SK-N-SH treated with all-trans-retinoic acid at 6 μM for 48 hours (cell line): Measurements from ENCODE around the gene PSPN.

ENCODE experiments used
- ATAC-seq: fragments of 200-7000 bp; cut with Tn5 transposase; 3 replicates; pipeline ENCODE4 v1.9.1; 2020; ENCODE audit warnings: mild to moderate bottlenecking, moderate library complexity
- ARNTL ChIP-seq: fragments of 450-650 bp; formaldehyde crosslinking; IDR thresholded peaks from 2 replicates; pipeline ENCODE4 v1.5.0; 2020; ENCODE audit warnings: low read depth, mild to moderate bottlenecking, moderate library complexity, borderline replicate concordance
- BACH2 ChIP-seq: fragments of 250-450 bp; sonication (Bioruptor Pico); IDR thresholded peaks from 2 replicates; pipeline ENCODE4 v1.9.0; 2021; ENCODE audit warnings: mild to moderate bottlenecking, borderline replicate concordance
- CSDC2 ChIP-seq: fragments of 250-450 bp; sonication (Bioruptor Pico); IDR thresholded peaks from 2 replicates; pipeline ENCODE4 v1.5.0; 2020; ENCODE audit warnings: mild to moderate bottlenecking, moderate library complexity
- CSRNP3 ChIP-seq: fragments of 250-450 bp; sonication (Bioruptor Pico); IDR thresholded peaks from 2 replicates; pipeline ENCODE4 v1.5.1; 2021; ENCODE audit warnings: mild to moderate bottlenecking, moderate library complexity
- ESRRG ChIP-seq: fragments of 250-450 bp; sonication (Bioruptor Pico); IDR thresholded peaks from 2 replicates; pipeline ENCODE4 v1.6.1; 2021; ENCODE audit warnings: mild to moderate bottlenecking
- GLIS3 ChIP-seq: fragments of 250-450 bp; sonication (Bioruptor Pico); IDR thresholded peaks from 2 replicates; pipeline ENCODE4 v1.5.0; 2020; ENCODE audit warnings: mild to moderate bottlenecking, moderate library complexity
- ISL1 ChIP-seq: fragments of 250-450 bp; sonication (Bioruptor Pico); IDR thresholded peaks from 2 replicates; pipeline ENCODE4 v2.1.2; 2022; ENCODE audit warnings: mild to moderate bottlenecking, moderate library complexity
- OSR1 ChIP-seq: fragments of 250-450 bp; sonication (Bioruptor Pico); IDR thresholded peaks from 2 replicates; pipeline ENCODE4 v1.8.0; 2022; ENCODE audit warnings: moderate library complexity, mild to moderate bottlenecking, inconsistent platforms
- SNAI2 ChIP-seq: fragments of 250-450 bp; sonication (Bioruptor Pico); IDR thresholded peaks from 2 replicates; pipeline ENCODE4 v1.5.0; 2020; ENCODE audit warnings: mild to moderate bottlenecking, moderate library complexity
- TCF4 ChIP-seq: fragments of 250-450 bp; sonication (Bioruptor Pico); IDR thresholded peaks from 2 replicates; pipeline ENCODE4 v1.8.0; 2021; ENCODE audit warnings: mild to moderate bottlenecking, moderate library complexity, borderline replicate concordance
- TOX ChIP-seq: fragments of 250-450 bp; sonication (Bioruptor Pico); IDR thresholded peaks from 2 replicates; pipeline ENCODE4 v1.8.0; 2021; ENCODE audit warnings: mild to moderate bottlenecking, moderate library complexity, borderline replicate concordance
- ZC3H10 ChIP-seq: fragments of 250-450 bp; sonication (Bioruptor Pico); IDR thresholded peaks from 2 replicates; pipeline ENCODE4 v1.5.1; 2021; ENCODE audit warnings: mild to moderate bottlenecking, moderate library complexity
- ZFP3 ChIP-seq: fragments of 250-450 bp; sonication (Bioruptor Pico); IDR thresholded peaks from 2 replicates; pipeline ENCODE4 v1.5.0; 2020; ENCODE audit warnings: mild to moderate bottlenecking, moderate library complexity
- ZFP30 ChIP-seq: fragments of 450-650 bp; formaldehyde crosslinking; IDR thresholded peaks from 2 replicates; pipeline ENCODE4 v1.5.0; 2022; ENCODE audit warnings: mild to moderate bottlenecking, moderate library complexity
- ZNF565 ChIP-seq: fragments of 450-650 bp; formaldehyde crosslinking; conservative IDR thresholded peaks from 2 replicates; pipeline ENCODE4 v1.5.0; 2020; ENCODE audit warnings: low read depth, mild to moderate bottlenecking, moderate library complexity
- ZNF70 ChIP-seq: fragments of 450-650 bp; formaldehyde crosslinking; IDR thresholded peaks from 2 replicates; pipeline ENCODE4 v1.5.0; 2020; ENCODE audit warnings: mild to moderate bottlenecking, moderate library complexity
- ZNF8 ChIP-seq: fragments of 450-650 bp; formaldehyde crosslinking; IDR thresholded peaks from 2 replicates; pipeline ENCODE4 v1.5.0; 2020; ENCODE audit warnings: mild to moderate bottlenecking, moderate library complexity
- TF ChIP-seq, protein P1 (sequence below): fragments of 250-450 bp; sonication (Bioruptor Pico); IDR thresholded peaks from 2 replicates; pipeline ENCODE4 v1.8.0; 2020; ENCODE audit warnings: mild to moderate bottlenecking, moderate library complexity, borderline replicate concordance
- TF ChIP-seq, protein P2 (sequence below): fragments of 250-450 bp; sonication (Bioruptor Pico); IDR thresholded peaks from 2 replicates; pipeline ENCODE4 v1.5.1; 2020; ENCODE audit warnings: low read depth, mild to moderate bottlenecking, moderate library complexity
- TF ChIP-seq, protein P3 (sequence below): fragments of 250-450 bp; sonication (Bioruptor Pico); IDR thresholded peaks from 2 replicates; pipeline ENCODE4 v1.8.0; 2021; ENCODE audit warnings: low read depth, mild to moderate bottlenecking, moderate library complexity, borderline replicate concordance
- TF ChIP-seq, protein P4 (sequence below): fragments of 250-450 bp; sonication (Bioruptor Pico); IDR thresholded peaks from 2 replicates; pipeline ENCODE4 v1.5.0; 2020; ENCODE audit warnings: mild to moderate bottlenecking, moderate library complexity

The PSPN gene

DNA sequence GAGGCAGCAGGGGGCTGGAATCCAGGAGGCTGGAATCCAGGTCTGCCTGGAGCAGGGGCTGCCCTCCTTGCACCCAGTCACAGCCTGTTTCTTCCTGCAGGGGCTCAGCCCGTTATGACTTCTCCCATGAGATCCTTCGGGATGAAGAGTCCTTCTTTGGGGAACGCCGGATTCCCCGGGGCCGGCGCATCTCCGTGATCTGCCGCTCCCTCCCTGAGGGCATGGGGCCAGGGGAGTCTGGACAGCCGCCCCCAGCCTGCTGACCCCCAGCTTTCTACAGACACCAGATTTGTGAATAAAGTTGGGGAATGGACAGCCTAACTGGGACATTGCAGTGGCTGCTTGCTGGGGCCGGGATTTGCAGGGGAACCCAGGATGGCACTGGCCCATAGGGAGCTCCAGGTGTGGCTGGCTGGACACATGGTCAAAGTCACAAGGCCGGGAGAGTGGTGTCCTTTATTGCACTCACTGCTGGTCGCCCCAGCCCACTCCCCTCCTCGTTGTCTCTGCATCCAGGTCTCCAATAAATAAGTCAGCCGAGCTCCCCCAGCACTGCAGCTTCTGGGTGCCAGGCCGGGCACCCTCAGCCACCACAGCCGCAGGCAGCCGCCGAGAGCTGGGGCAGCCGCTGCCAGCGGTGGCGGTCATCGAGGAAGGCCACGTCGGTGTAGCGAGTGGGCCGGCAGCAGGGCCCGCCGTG lies 872 bp downstream of the PSPN start:
- ATAC-seq = no peak
- TF ChIP-seq ZFP3 (no peak), ZC3H10 (CRISPR knock-in tag) (no peak), ZNF8 (CRISPR knock-in tag) (no peak), ISL1 (no peak), CSRNP3 (CRISPR knock-in tag) (no peak), BACH2 (CRISPR knock-in tag) (no peak), ZFP30 (CRISPR knock-in tag) (no peak), TCF4 (CRISPR knock-in tag) (no peak), OSR1 (CRISPR knock-in tag) (no peak), SNAI2 (CRISPR knock-in tag) (no peak), ESRRG (CRISPR knock-in tag) (no peak)
- TF ChIP-seq, protein P1, sequence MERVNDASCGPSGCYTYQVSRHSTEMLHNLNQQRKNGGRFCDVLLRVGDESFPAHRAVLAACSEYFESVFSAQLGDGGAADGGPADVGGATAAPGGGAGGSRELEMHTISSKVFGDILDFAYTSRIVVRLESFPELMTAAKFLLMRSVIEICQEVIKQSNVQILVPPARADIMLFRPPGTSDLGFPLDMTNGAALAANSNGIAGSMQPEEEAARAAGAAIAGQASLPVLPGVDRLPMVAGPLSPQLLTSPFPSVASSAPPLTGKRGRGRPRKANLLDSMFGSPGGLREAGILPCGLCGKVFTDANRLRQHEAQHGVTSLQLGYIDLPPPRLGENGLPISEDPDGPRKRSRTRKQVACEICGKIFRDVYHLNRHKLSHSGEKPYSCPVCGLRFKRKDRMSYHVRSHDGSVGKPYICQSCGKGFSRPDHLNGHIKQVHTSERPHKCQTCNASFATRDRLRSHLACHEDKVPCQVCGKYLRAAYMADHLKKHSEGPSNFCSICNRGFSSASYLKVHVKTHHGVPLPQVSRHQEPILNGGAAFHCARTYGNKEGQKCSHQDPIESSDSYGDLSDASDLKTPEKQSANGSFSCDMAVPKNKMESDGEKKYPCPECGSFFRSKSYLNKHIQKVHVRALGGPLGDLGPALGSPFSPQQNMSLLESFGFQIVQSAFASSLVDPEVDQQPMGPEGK (CRISPR knock-in tag) = no peak
- TF ChIP-seq, protein P2, sequence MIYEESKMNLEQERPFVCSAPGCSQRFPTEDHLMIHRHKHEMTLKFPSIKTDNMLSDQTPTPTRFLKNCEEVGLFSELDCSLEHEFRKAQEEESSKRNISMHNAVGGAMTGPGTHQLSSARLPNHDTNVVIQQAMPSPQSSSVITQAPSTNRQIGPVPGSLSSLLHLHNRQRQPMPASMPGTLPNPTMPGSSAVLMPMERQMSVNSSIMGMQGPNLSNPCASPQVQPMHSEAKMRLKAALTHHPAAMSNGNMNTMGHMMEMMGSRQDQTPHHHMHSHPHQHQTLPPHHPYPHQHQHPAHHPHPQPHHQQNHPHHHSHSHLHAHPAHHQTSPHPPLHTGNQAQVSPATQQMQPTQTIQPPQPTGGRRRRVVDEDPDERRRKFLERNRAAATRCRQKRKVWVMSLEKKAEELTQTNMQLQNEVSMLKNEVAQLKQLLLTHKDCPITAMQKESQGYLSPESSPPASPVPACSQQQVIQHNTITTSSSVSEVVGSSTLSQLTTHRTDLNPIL = no peak
- TF ChIP-seq, protein P3, sequence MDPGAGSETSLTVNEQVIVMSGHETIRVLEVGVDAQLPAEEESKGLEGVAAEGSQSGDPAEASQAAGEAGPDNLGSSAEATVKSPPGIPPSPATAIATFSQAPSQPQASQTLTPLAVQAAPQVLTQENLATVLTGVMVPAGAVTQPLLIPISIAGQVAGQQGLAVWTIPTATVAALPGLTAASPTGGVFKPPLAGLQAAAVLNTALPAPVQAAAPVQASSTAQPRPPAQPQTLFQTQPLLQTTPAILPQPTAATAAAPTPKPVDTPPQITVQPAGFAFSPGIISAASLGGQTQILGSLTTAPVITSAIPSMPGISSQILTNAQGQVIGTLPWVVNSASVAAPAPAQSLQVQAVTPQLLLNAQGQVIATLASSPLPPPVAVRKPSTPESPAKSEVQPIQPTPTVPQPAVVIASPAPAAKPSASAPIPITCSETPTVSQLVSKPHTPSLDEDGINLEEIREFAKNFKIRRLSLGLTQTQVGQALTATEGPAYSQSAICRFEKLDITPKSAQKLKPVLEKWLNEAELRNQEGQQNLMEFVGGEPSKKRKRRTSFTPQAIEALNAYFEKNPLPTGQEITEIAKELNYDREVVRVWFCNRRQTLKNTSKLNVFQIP (CRISPR knock-in tag) = no peak
- TF ChIP-seq, protein P4, sequence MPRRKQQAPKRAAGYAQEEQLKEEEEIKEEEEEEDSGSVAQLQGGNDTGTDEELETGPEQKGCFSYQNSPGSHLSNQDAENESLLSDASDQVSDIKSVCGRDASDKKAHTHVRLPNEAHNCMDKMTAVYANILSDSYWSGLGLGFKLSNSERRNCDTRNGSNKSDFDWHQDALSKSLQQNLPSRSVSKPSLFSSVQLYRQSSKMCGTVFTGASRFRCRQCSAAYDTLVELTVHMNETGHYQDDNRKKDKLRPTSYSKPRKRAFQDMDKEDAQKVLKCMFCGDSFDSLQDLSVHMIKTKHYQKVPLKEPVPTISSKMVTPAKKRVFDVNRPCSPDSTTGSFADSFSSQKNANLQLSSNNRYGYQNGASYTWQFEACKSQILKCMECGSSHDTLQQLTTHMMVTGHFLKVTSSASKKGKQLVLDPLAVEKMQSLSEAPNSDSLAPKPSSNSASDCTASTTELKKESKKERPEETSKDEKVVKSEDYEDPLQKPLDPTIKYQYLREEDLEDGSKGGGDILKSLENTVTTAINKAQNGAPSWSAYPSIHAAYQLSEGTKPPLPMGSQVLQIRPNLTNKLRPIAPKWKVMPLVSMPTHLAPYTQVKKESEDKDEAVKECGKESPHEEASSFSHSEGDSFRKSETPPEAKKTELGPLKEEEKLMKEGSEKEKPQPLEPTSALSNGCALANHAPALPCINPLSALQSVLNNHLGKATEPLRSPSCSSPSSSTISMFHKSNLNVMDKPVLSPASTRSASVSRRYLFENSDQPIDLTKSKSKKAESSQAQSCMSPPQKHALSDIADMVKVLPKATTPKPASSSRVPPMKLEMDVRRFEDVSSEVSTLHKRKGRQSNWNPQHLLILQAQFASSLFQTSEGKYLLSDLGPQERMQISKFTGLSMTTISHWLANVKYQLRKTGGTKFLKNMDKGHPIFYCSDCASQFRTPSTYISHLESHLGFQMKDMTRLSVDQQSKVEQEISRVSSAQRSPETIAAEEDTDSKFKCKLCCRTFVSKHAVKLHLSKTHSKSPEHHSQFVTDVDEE (CRISPR knock-in tag) = no peak

DNA sequence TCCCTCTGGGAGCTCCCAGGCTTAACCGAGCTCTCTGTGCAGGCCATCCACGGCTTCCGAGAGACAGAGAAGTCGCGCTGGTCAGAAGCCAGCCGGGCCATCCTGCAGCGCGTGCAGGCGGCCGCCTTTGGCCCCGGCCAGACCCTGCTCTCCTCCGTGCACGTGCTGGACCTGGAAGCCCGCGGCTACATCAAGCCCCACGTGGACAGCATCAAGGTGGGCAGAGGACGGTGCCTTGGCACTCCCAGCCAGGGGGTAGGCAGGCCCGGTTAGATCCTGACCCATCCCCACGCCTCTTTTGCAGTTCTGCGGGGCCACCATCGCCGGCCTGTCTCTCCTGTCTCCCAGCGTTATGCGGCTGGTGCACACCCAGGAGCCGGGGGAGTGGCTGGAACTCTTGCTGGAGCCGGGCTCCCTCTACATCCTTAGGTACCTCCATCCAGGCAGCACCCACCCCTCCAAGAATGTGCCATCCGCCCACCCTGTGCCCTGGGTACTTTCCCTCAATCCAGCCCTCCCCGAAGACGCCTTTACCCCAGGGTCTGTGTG lies 1.5 kb downstream of the PSPN start:
- no peak for ATAC-seq

More for the DNA sequence above, 1.5 kb downstream of the PSPN start:
- TF ChIP-seq TOX (CRISPR knock-in tag) (no peak), ZNF70 (no peak), OSR1 (CRISPR knock-in tag) (no peak), ZFP30 (CRISPR knock-in tag) (no peak), ARNTL (CRISPR knock-in tag) (no peak), GLIS3 (no peak), ZFP3 (no peak), SNAI2 (CRISPR knock-in tag) (no peak), TCF4 (CRISPR knock-in tag) (no peak), ZNF565 (CRISPR knock-in tag) (no peak), CSDC2 (no peak), ZC3H10 (CRISPR knock-in tag) (no peak)
- TF ChIP-seq, protein P1 (CRISPR knock-in tag) = no peak
- TF ChIP-seq, protein P4 (CRISPR knock-in tag) = no peak
- TF ChIP-seq, protein P3 (CRISPR knock-in tag) = no peak
- TF ChIP-seq, all 23 proteins: peak for 0
